Measurements from ENCODE around the gene GARS1. TPM values are rescaled to one million over a fixed set of nuclear protein-coding genes. Genes with fewer than 3 reads are reported as not detected.

GARS1 gene
- total and polyA plus RNA-seq, 10 donors = 41.0 to 90.1 (median 52.1) TPM

- Histone ChIP-seq H3K4me3 (no peak overlapping the region), H3K27me3 (replicated peaks in 1 of 7) (no peaks in the 10 kb centered on the region), H3K36me3 (peaks cover 0 to 12% (median 0%) of the 10 kb centered on the region in 6 donors), H3K4me1 (no peaks in the 10 kb centered on the region), H3K9me3 (no peaks in the 10 kb centered on the region), H3K27ac (no peak overlapping the region)
- 90 to 94% (median 93%) methylated on average over 14 to 15 of the region's 15 CpGs for WGBS, 5 donors
- intact Hi-C loops (cut with DNase I; ENCODE audit: low total_unique reads) = no loop called here
- DNase-seq = peak; percentile 67
- TF ChIP-seq POLR2A (IDR thresholded peaks at IDR 0.05) (no peak), CTCF (IDR thresholded peaks at IDR 0.05 in 8 of 11, conservative IDR thresholded peaks at IDR 0.05 in 3 of 11) (no peak), POLR2AphosphoS5 (IDR thresholded peaks at IDR 0.05) (no peak)
These were observed 59.8 kb downstream of the GARS1 start for GRCh38 chr7:30654296-30655090.

GRCh38 chr7:30655096-30655970 lies 60.7 kb downstream of the GARS1 start:
- Histone ChIP-seq H3K36me3 (peaks cover 0 to 12% (median 0%) of the 10 kb centered on the region in 6 donors), H3K4me1 (no peaks in the 10 kb centered on the region), H3K27me3 (replicated peaks in 1 of 7) (no peaks in the 10 kb centered on the region), H3K4me3 (no peak overlapping the region), H3K9me3 (no peaks in the 10 kb centered on the region), H3K27ac (no peak overlapping the region)
- TF ChIP-seq POLR2A (IDR thresholded peaks at IDR 0.05) = no peak
- TF ChIP-seq POLR2AphosphoS5 (IDR thresholded peaks at IDR 0.05) = no peak
- no peak for TF ChIP-seq CTCF (IDR thresholded peaks at IDR 0.05 in 8 of 11, conservative IDR thresholded peaks at IDR 0.05 in 3 of 11)
- intact Hi-C loops (cut with DNase I; ENCODE audit: low total_unique reads) = no loop called here
- WGBS, 5 donors = 90 to 92% (median 92%) methylated on average over 21 to 22 of the region's 22 CpGs
- DNase-seq = peak; percentile 55

- DNase-seq = peak; percentile 54
- H3K4me1 ChIP-seq = no peaks in the 10 kb centered on the region
- WGBS, 5 donors = 80 to 83% (median 82%) methylated on average over 18 to 21 of the region's 21 CpGs
- no peaks in the 10 kb centered on the region for H3K9me3 ChIP-seq
- intact Hi-C loops (cut with DNase I; ENCODE audit: low total_unique reads) = no loop called here
- H3K27ac ChIP-seq = no peak overlapping the region
- TF ChIP-seq POLR2AphosphoS5 (IDR thresholded peaks at IDR 0.05) (no peak), CTCF (IDR thresholded peaks at IDR 0.05 in 8 of 11, conservative IDR thresholded peaks at IDR 0.05 in 3 of 11) (no peak), POLR2A (IDR thresholded peaks at IDR 0.05) (no peak)
- H3K4me3 ChIP-seq = no peak overlapping the region
- no peaks in the 10 kb centered on the region for H3K27me3 ChIP-seq (replicated peaks in 1 of 7)
- peaks cover 0 to 12% (median 0%) of the 10 kb centered on the region in 6 donors for H3K36me3 ChIP-seq
These were observed 61.6 kb downstream of the GARS1 start for GRCh38 chr7:30656006-30656957.
